Measurements from ENCODE around the gene PLXNB2. TPM values are rescaled to one million over a fixed set of nuclear protein-coding genes. Genes with fewer than 3 reads are reported as not detected.

PLXNB2 gene
- total RNA-seq, 1 donor from 2014 or later = 256 TPM

- TF ChIP-seq CTCF (IDR thresholded peaks at IDR 0.05) = no peak
- Histone ChIP-seq H3K9me3 (no peaks in the 10 kb centered on the region), H3K27me3 (ENCODE audit: low read depth) (no peaks in the 10 kb centered on the region), H3K4me1 (peaks cover 15% of the 10 kb centered on the region), H3K27ac (no peak overlapping the region), H3K36me3 (no peaks in the 10 kb centered on the region), H3K4me3 (no peak overlapping the region)
- ATAC-seq = no peak
- intact Hi-C loops (cut with DNase I) = no loop called here
- DNase-seq = no peak
Measured at GRCh38 chr22:50318698-50319411, 11.4 kb upstream of the PLXNB2 start.

- Histone ChIP-seq H3K9me3 (no peaks in the 10 kb centered on the region), H3K4me1 (peaks cover 19% of the 10 kb centered on the region), H3K4me3 (no peak overlapping the region), H3K36me3 (no peaks in the 10 kb centered on the region), H3K27me3 (ENCODE audit: low read depth) (no peaks in the 10 kb centered on the region), H3K27ac (no peak overlapping the region)
- TF ChIP-seq CTCF (IDR thresholded peaks at IDR 0.05) = no peak
- ATAC-seq (no peak), DNase-seq (no peak)
- intact Hi-C loops (cut with DNase I) = no loop called here
Measured at GRCh38 chr22:50318356-50318697, 10.9 kb upstream of the PLXNB2 start.

- ATAC-seq = no peak
- TF ChIP-seq CTCF (IDR thresholded peaks at IDR 0.05) = no peak
- peaks cover 19% of the 10 kb centered on the region for H3K4me1 ChIP-seq
- H3K9me3 ChIP-seq = no peaks in the 10 kb centered on the region
- no peaks in the 10 kb centered on the region for H3K36me3 ChIP-seq
- no peak overlapping the region for H3K27ac ChIP-seq
- no peak overlapping the region for H3K4me3 ChIP-seq
- DNase-seq = no peak
- no peaks in the 10 kb centered on the region for H3K27me3 ChIP-seq (ENCODE audit: low read depth)
- intact Hi-C loops (cut with DNase I) = no loop called here
Measured at GRCh38 chr22:50317674-50318073, 10.2 kb upstream of the PLXNB2 start.

- Histone ChIP-seq H3K4me1 (peaks cover 19% of the 10 kb centered on the region), H3K27me3 (ENCODE audit: low read depth) (no peaks in the 10 kb centered on the region), H3K9me3 (no peaks in the 10 kb centered on the region), H3K27ac (no peak overlapping the region), H3K36me3 (no peaks in the 10 kb centered on the region), H3K4me3 (no peak overlapping the region)
- no peak for ATAC-seq
- no peak for TF ChIP-seq CTCF (IDR thresholded peaks at IDR 0.05)
- peak; percentile 48 for DNase-seq
- intact Hi-C loops (cut with DNase I) = no loop called here
Measured at GRCh38 chr22:50317178-50317577, 9.7 kb upstream of the PLXNB2 start.

- H3K4me1 ChIP-seq = peaks cover 20% of the 10 kb centered on the region
- no peaks in the 10 kb centered on the region for H3K27me3 ChIP-seq (ENCODE audit: low read depth)
- no peak overlapping the region for H3K27ac ChIP-seq
- ATAC-seq (no peak), DNase-seq (no peak)
- no peak for TF ChIP-seq CTCF (IDR thresholded peaks at IDR 0.05)
- no peaks in the 10 kb centered on the region for H3K36me3 ChIP-seq
- intact Hi-C loops (cut with DNase I) = no loop called here
- no peak overlapping the region for H3K4me3 ChIP-seq
- no peaks in the 10 kb centered on the region for H3K9me3 ChIP-seq
Measured at GRCh38 chr22:50316114-50317065, 8.9 kb upstream of the PLXNB2 start.
